Measurements from ENCODE around the gene ABCC12. TPM values are rescaled to one million over a fixed set of nuclear protein-coding genes. Genes with fewer than 3 reads are reported as not detected.

Gene ABCC12
- total and polyA plus RNA-seq, 2 of the 8 experiments (the other 6 are each of a cell fraction or from before 2014, with no cell fraction given) = 0.05 TPM; not detected in 1

GRCh38 chr16:48158296-48158695 lies 2.5 kb upstream of the ABCC12 start:
- Histone ChIP-seq H3K27me3 (replicated peaks in 1 of 4; ENCODE audit: control insufficient read depth in 3 of 4, extremely low read depth in 1 of 4, insufficient read depth in 3 of 4, low read length in 3 of 4) (peaks cover 0 to 4% (median 3%) of the 10 kb centered on the region in 4 experiments; a peak in 6 of 7 replicates), H3K4me3 (ENCODE audit: extremely low read depth in 1 of 4, insufficient read depth in 2 of 4, low read depth in 3 of 4, low read length in 4 of 4) (no peak overlapping the region), H3K9ac (replicated peaks in 1 of 4; ENCODE audit: extremely low read depth in 1 of 4, low read depth in 3 of 4, low read length in 3 of 4) (no peak overlapping the region), H3K79me2 (ENCODE audit: control insufficient read depth in 1 of 2, insufficient read depth in 2 of 2, low read length in 2 of 2) (no peaks in the 10 kb centered on the region), H3K9me3 (ENCODE audit: insufficient read depth in 2 of 2, low read depth in 1 of 2, low read length in 1 of 2) (no peaks in the 10 kb centered on the region), H2BK12ac (ENCODE audit: low read depth, low read length) (no peak overlapping the region), H3K18ac (ENCODE audit: extremely low read depth, low read length) (no peak overlapping the region), H3K14ac (ENCODE audit: insufficient read length) (no peak overlapping the region), H3K36me3 (ENCODE audit: control insufficient read depth in 2 of 4, insufficient read depth in 4 of 4, low read length in 3 of 4) (no peaks in the 10 kb centered on the region), H2AFZ (ENCODE audit: low read length) (no peak overlapping the region), H2BK120ac (replicated peaks; ENCODE audit: low read depth, low read length) (no peak overlapping the region), H2AK5ac (ENCODE audit: low read depth, low read length) (no peak overlapping the region), H4K8ac (ENCODE audit: extremely low read depth, insufficient read depth, low read length) (no peak overlapping the region), H3K4me2 (ENCODE audit: insufficient read depth in 1 of 2, low read depth in 2 of 2, low read length in 2 of 2) (no peak overlapping the region), H2BK5ac (ENCODE audit: low read depth, low read length) (no peak overlapping the region), H4K20me1 (replicated peaks in 1 of 2; ENCODE audit: control insufficient read depth in 1 of 2, insufficient read depth in 2 of 2, low read length in 2 of 2) (no peaks in the 10 kb centered on the region), H3K4me1 (replicated peaks in 1 of 4; ENCODE audit: control insufficient read depth in 3 of 4, insufficient read depth in 4 of 4, low read length in 3 of 4) (no peaks in the 10 kb centered on the region), H2BK15ac (ENCODE audit: low read length) (no peak overlapping the region), H3K79me1 (ENCODE audit: low read depth, low read length) (no peaks in the 10 kb centered on the region), H4K5ac (ENCODE audit: insufficient read length, low read depth, low read length) (no peak overlapping the region), H3K56ac (replicated peaks; ENCODE audit: insufficient read length, low read depth, low read length) (no peak overlapping the region), H4K91ac (replicated peaks; ENCODE audit: insufficient read length, low read length) (no peak overlapping the region), H3K27ac (ENCODE audit: low read depth, low read length) (no peak overlapping the region), H3K23ac (ENCODE audit: insufficient read length) (no peak overlapping the region), H2BK20ac (ENCODE audit: low read length) (no peak overlapping the region), H3K23me2 (ENCODE audit: low read depth, low read length) (no peaks in the 10 kb centered on the region), H3K4ac (replicated peaks; ENCODE audit: insufficient read length, low read depth, low read length) (no peak overlapping the region)
- no peak for TF ChIP-seq EGR1 (IDR thresholded peaks at IDR 0.05; ENCODE audit: borderline replicate concordance, low read depth, low read length)
- no peak for TF ChIP-seq HDAC6 (IDR thresholded peaks at IDR 0.05; ENCODE audit: low read depth, low read length)
- TF ChIP-seq JUND (IDR thresholded peaks at IDR 0.05; ENCODE audit: low read length) = no peak
- no peak for TF ChIP-seq HDAC2 (IDR thresholded peaks at IDR 0.05; ENCODE audit: borderline replicate concordance in 1 of 2, low read depth in 2 of 2, low read length in 2 of 2)
- TF ChIP-seq NRF1 (IDR thresholded peaks at IDR 0.05; ENCODE audit: low read depth, low read length) = no peak
- no peak for TF ChIP-seq TAF7 (optimal IDR thresholded peaks at IDR 0.05; ENCODE audit: borderline replicate concordance, low read depth, low read length)
- TF ChIP-seq KDM4A (IDR thresholded peaks at IDR 0.05; ENCODE audit: low read depth, low read length, severe bottlenecking) = no peak
- TF ChIP-seq CTBP2 (IDR thresholded peaks at IDR 0.05; ENCODE audit: borderline replicate concordance, insufficient read depth, insufficient read length, low read length) = no peak
- FAIRE-seq (no peak), DNase-seq (ENCODE audit: low read depth in 1 of 2, low spot score in 2 of 2) (no peak)
- 96% methylated on average over 4 of the region's 4 CpGs; no CpG with 5 or more reads in 1 of the 2 experiments for WGBS, 2 experiments (ENCODE audit: extremely low coverage in 1 of 2, insufficient coverage in 1 of 2, insufficient read length in 1 of 2, insufficient replicate concordance in 2 of 2, low coverage in 1 of 2, low lambda C conversion rate in 2 of 2, missing lambda C conversion rate in 1 of 2)
- ChIA-PET POLR2A (ENCODE audit: partially characterized antibody) (no interaction called here), CTCF (ENCODE audit: partially characterized antibody) (interaction anchor here (0.8 to 2.3 kb wide), 6 partner anchors 8 to 1210 kb away, joined by 3 to 16 read pairs (median 5); partner anchors contain the start of gene NETO2)

All from H1 (cell line).